Hepatocyte (in vitro differentiated cells): ENCODE results near the gene RIC8B. TPM values are rescaled to one million over a fixed set of nuclear protein-coding genes. Genes with fewer than 3 reads are reported as not detected.

Experiments
- DNase-seq: peaks from one replicate; pipeline ENCODE4 v3.0.0-alpha.2; 2016; ENCODE audit warnings: low spot score
- H2AFZ ChIP-seq: fragments of 200-600 bp; sonication (generic); 2 replicates; pipeline ENCODE4 v1.6.0; 2016; ENCODE audit warnings: antibody characterized with exemption, mild to moderate bottlenecking
- H3K27ac ChIP-seq: fragments of 200-600 bp; sonication (generic); 2 replicates; pipeline ENCODE4 v1.5.1; 2016; ENCODE audit warnings: mild to moderate bottlenecking
- H3K27me3 ChIP-seq: fragments of 200-600 bp; sonication (generic); 2 replicates; pipeline ENCODE4 v1.6.1; 2016
- H3K36me3 ChIP-seq: fragments of 200-600 bp; sonication (generic); replicated peaks from 2 replicates; pipeline ENCODE4 v1.5.1; 2016; ENCODE audit warnings: low read depth; ENCODE audit not compliant: insufficient read depth
- H3K4me1 ChIP-seq: fragments of 200-600 bp; sonication (generic); 2 replicates; pipeline ENCODE4 v1.5.1; 2016; ENCODE audit warnings: mild to moderate bottlenecking, moderate library complexity; ENCODE audit not compliant: insufficient read depth
- H3K4me2 ChIP-seq: fragments of 200-600 bp; sonication (generic); 2 replicates; pipeline ENCODE4 v1.6.0; 2016
- H3K4me3 ChIP-seq: fragments of 200-600 bp; sonication (generic); 2 replicates; pipeline ENCODE4 v1.5.1; 2016; ENCODE audit warnings: mild to moderate bottlenecking
- H3K79me2 ChIP-seq: fragments of 200-600 bp; sonication (generic); 2 replicates; pipeline ENCODE4 v1.6.0; 2017; ENCODE audit warnings: mild to moderate bottlenecking
- H3K9me2 ChIP-seq: fragments of 200-600 bp; sonication (generic); replicated peaks from 2 replicates; pipeline ENCODE4 v1.6.0; 2017; ENCODE audit warnings: mild to moderate bottlenecking; ENCODE audit not compliant: insufficient read depth
- H3K9me3 ChIP-seq: fragments of 200-600 bp; sonication (generic); 2 replicates; pipeline ENCODE4 v1.5.1; 2016; ENCODE audit warnings: low read depth, mild to moderate bottlenecking
- H4K20me1 ChIP-seq: fragments of 200-600 bp; sonication (generic); 2 replicates; pipeline ENCODE4 v1.6.0; 2016; ENCODE audit warnings: mild to moderate bottlenecking; ENCODE audit not compliant: insufficient read depth, poor library complexity, severe bottlenecking
- CTCF ChIP-seq: fragments of 200-600 bp; sonication (generic); IDR thresholded peaks from 2 replicates; pipeline ENCODE4 v1.5.1; 2016; ENCODE audit warnings: antibody characterized with exemption, mild to moderate bottlenecking; ENCODE audit not compliant: poor library complexity
- EZH2 ChIP-seq: fragments of 200-600 bp; sonication (generic); IDR thresholded peaks from 2 replicates; pipeline ENCODE4 v1.6.1; 2016; ENCODE audit warnings: antibody characterized with exemption, mild to moderate bottlenecking, borderline replicate concordance
- EZH2phosphoT487 ChIP-seq: fragments of 200-600 bp; sonication (generic); IDR thresholded peaks from one replicate; pipeline ENCODE4 v1.6.1; 2018; ENCODE audit warnings: antibody characterized with exemption, mild to moderate bottlenecking, low read depth, moderate library complexity; ENCODE audit not compliant: unreplicated experiment, severe bottlenecking
- WGBS: methylation state at CpG from one replicate; pipeline ENCODE4 v1.1.6; 2016; ENCODE audit warnings: low lambda C conversion rate; ENCODE audit errors: missing lambda C conversion rate; 5-methylcytosine and 5-hydroxymethylcytosine counted together
- polyA plus RNA-seq: library from polyadenylated mRNA; unstranded; fragments of >200 nt; fragmentation: Nextera tagmentation; extraction: Ambion mirVana; gene quantifications from 2 replicates; pipeline ENCODE4 v1.2.1, GENCODE V29; 2016
- total RNA-seq: library from RNA; depleted of rRNA; stranded (reverse); fragments of >200 nt; gene quantifications from 2 replicates; pipeline ENCODE4 v1.2.3, GENCODE V29; 2014

RIC8B gene
- total and polyA plus RNA-seq, 2 experiments from 2014 or later = 5.4 to 10.6 TPM

- TF ChIP-seq EZH2 = no peak
- no peak for TF ChIP-seq CTCF
- TF ChIP-seq EZH2phosphoT487 = no peak
- Histone ChIP-seq H3K79me2 (no peaks in the 10 kb centered on the region), H3K4me2 (no peak overlapping the region), H3K27me3 (peaks cover 3% of the 10 kb centered on the region), H3K9me2 (no peaks in the 10 kb centered on the region), H2AFZ (no peak overlapping the region), H3K27ac (no peak overlapping the region), H3K36me3 (no peaks in the 10 kb centered on the region), H4K20me1 (no peaks in the 10 kb centered on the region), H3K9me3 (no peaks in the 10 kb centered on the region), H3K4me1 (no peaks in the 10 kb centered on the region), H3K4me3 (no peak overlapping the region)
- WGBS = 91% methylated on average over 6 of the region's 6 CpGs
- no peak for DNase-seq
These were observed 137.1 kb downstream of the RIC8B start for GRCh38 chr12:106911581-106911980.

DNA sequence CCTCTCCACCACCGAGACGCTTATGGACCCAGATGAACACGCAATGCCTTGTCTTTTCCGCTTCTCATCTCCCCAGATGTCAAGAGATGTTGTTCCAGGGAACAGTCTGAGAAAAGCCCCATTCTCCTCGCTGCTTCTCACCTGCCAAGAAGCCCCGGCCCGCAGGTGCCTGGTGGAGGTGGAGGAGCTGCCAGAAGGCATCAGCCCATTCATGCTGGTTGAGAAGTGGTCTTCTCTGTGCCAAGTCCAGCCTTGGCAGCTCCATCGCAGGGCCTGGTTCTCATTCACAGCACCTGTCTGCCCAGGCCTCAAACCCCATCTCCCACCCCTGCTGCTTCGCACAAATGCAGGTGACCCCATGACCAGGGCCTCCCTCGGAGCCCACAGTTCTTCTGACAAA is 139.0 kb downstream of the RIC8B start:
- Histone ChIP-seq H3K9me3 (no peaks in the 10 kb centered on the region), H3K9me2 (no peaks in the 10 kb centered on the region), H4K20me1 (no peaks in the 10 kb centered on the region), H3K27me3 (peaks cover 2% of the 10 kb centered on the region), H3K4me2 (no peak overlapping the region), H3K4me1 (no peaks in the 10 kb centered on the region), H3K4me3 (no peak overlapping the region), H3K27ac (no peak overlapping the region), H3K79me2 (no peaks in the 10 kb centered on the region), H2AFZ (no peak overlapping the region), H3K36me3 (no peaks in the 10 kb centered on the region)
- no peak for DNase-seq
- 95% methylated on average over 10 of the region's 10 CpGs for WGBS
- TF ChIP-seq CTCF (no peak), EZH2 (no peak), EZH2phosphoT487 (no peak)

DNA sequence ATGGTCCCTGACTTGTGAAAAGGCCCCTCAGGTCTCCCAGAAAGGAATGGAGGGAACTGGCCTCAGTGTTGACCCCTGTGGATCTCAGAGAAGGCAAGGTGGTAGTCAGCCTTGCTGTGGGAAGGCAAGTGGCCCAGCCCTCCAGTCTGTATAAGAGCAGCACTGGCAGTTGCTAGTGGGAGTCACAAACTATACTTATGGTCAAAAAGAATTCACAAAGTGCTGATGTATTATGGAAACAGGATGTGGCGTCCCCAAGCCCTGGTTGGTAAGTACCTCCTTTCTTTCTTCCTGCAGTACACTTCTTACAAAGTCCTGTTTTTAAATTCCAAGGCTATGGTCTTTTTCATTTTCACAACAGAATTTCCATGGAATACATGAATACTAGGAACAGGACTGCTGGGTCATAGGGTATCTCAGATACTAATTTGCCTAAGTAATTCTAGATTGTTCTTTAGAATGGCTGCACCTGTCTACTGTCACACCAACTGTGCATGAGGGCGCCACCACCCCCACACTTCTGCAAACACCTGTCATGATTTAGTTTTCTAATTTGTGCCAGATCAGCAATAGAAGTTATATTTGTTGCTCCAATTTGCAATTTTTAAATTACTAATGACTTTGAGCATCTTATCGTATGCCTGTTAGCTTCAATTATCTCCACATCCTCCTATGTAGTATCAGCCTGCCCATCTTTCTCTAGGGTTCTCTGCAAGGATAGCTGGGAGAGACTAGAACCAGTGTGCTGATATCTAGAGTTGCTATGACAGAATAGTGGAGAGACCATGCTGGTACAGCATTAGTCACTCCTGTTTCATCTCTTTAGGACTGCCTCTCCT is 140.5 kb downstream of the RIC8B start:
- TF ChIP-seq EZH2phosphoT487 (no peak), CTCF (no peak), EZH2 (no peak)
- no peak overlapping the region for H3K4me3 ChIP-seq
- H3K79me2 ChIP-seq = no peaks in the 10 kb centered on the region
- WGBS = 92% methylated on average over 3 of the region's 3 CpGs
- H3K4me1 ChIP-seq = no peaks in the 10 kb centered on the region
- no peak overlapping the region for H3K4me2 ChIP-seq
- no peak overlapping the region for H2AFZ ChIP-seq
- no peak overlapping the region for H3K27ac ChIP-seq
- H3K27me3 ChIP-seq = no peaks in the 10 kb centered on the region
- no peaks in the 10 kb centered on the region for H3K9me2 ChIP-seq
- H3K36me3 ChIP-seq = no peaks in the 10 kb centered on the region
- no peak for DNase-seq
- H4K20me1 ChIP-seq = no peaks in the 10 kb centered on the region
- no peaks in the 10 kb centered on the region for H3K9me3 ChIP-seq
